Vagina (tissue), 2 donors: ENCODE measurements around the gene NT5E. TPM values are rescaled to one million over a fixed set of nuclear protein-coding genes. Genes with fewer than 3 reads are reported as not detected.

ENCODE experiments used
- DNase-seq, 2 donors: peaks; one replicate each; pipeline ENCODE4 v3.0.0-alpha.2; 2017; ENCODE audit errors: extremely low spot score in 2 of 2
- H3K27ac ChIP-seq: fragments of 200-600 bp; sonication (generic); one replicate; pipeline ENCODE4 v1.5.1; 2019
- H3K27me3 ChIP-seq: fragments of 200-600 bp; sonication (generic); one replicate; pipeline ENCODE4 v1.5.1; 2019
- H3K36me3 ChIP-seq, 2 donors: fragments of 200-600 bp; sonication (generic); one replicate each; pipeline ENCODE4 v1.5.1; 2017 to 2019
- H3K4me1 ChIP-seq: fragments of 200-600 bp; sonication (generic); one replicate; pipeline ENCODE4 v1.5.1; 2019
- H3K4me3 ChIP-seq, 2 donors: fragments of 200-600 bp; sonication (generic); 1 replicate in 1 of 2; 2 replicates in 1 of 2; pipeline ENCODE4 v1.5.1; 2016 to 2019
- H3K9me3 ChIP-seq: fragments of 200-600 bp; sonication (generic); one replicate; pipeline ENCODE4 v1.5.1; 2019
- CTCF ChIP-seq, 3 experiments: fragments of 450-650 bp in 2 of 3; fragments of 200-600 bp in 1 of 3; sonication (generic) in 1 of 3; IDR thresholded peaks; one replicate each; pipeline ENCODE4 v1.5.1; 2017 to 2019; ENCODE audit warnings: antibody characterized with exemption in 3 of 3, mild to moderate bottlenecking in 2 of 3, moderate library complexity in 2 of 3
- POLR2A ChIP-seq, 2 donors: fragments of 450-650 bp; IDR thresholded peaks; one replicate each; pipeline ENCODE4 v1.6.1; 2017; ENCODE audit warnings: antibody characterized with exemption in 2 of 2, mild to moderate bottlenecking in 2 of 2, moderate library complexity in 2 of 2
- POLR2AphosphoS5 ChIP-seq, 2 donors: sonication (generic); formaldehyde crosslinking; IDR thresholded peaks; one replicate each; pipeline ENCODE4 v1.9.0; 2017; ENCODE audit warnings: antibody characterized with exemption in 2 of 2, mild to moderate bottlenecking in 2 of 2, low read depth in 1 of 2; ENCODE audit not compliant: insufficient read depth in 1 of 2
- intact Hi-C: fragments of 100-400 bp; cut with DNase I; formaldehyde crosslinking; loops from one replicate; pipeline ENCODE4 v1.15.1; 2023
- total RNA-seq: library from RNA; depleted of rRNA; stranded (reverse); fragments of >200 nt; gene quantifications from one replicate; pipeline ENCODE4 v1.2.3, GENCODE V29; 2016

The NT5E gene
- total RNA-seq, 1 donor from 2014 or later, result 87.2 TPM

GRCh38 chr6:85490516-85491248 is 40.8 kb downstream of the NT5E start:
- no peaks in the 10 kb centered on the region for H3K36me3 ChIP-seq
- no peaks in the 10 kb centered on the region for H3K27me3 ChIP-seq
- no peak for TF ChIP-seq POLR2A (IDR thresholded peaks at IDR 0.05)
- no peak for TF ChIP-seq POLR2AphosphoS5 (IDR thresholded peaks at IDR 0.05; ENCODE audit: insufficient read depth in 1 of 2, low read depth in 1 of 2)
- no peak for TF ChIP-seq CTCF (IDR thresholded peaks at IDR 0.05)
- no peak overlapping the region for H3K4me3 ChIP-seq
- H3K9me3 ChIP-seq, result no peaks in the 10 kb centered on the region
- DNase-seq, result no peak
- H3K4me1 ChIP-seq, result no peaks in the 10 kb centered on the region
- intact Hi-C loops, result no loop called here
- H3K27ac ChIP-seq, result no peak overlapping the region

GRCh38 chr6:85493389-85493788 is 43.5 kb downstream of the NT5E start:
- no peaks in the 10 kb centered on the region for H3K4me1 ChIP-seq
- no peak overlapping the region for H3K27ac ChIP-seq
- no peaks in the 10 kb centered on the region for H3K9me3 ChIP-seq
- no peaks in the 10 kb centered on the region for H3K36me3 ChIP-seq
- no peak for DNase-seq
- H3K27me3 ChIP-seq, result no peaks in the 10 kb centered on the region
- H3K4me3 ChIP-seq, result no peak overlapping the region
- TF ChIP-seq CTCF (IDR thresholded peaks at IDR 0.05) (no peak), POLR2AphosphoS5 (IDR thresholded peaks at IDR 0.05; ENCODE audit: insufficient read depth in 1 of 2, low read depth in 1 of 2) (no peak), POLR2A (IDR thresholded peaks at IDR 0.05) (no peak)
- intact Hi-C loops, result no loop called here

GRCh38 chr6:85494547-85495536 is 45.0 kb downstream of the NT5E start:
- Histone ChIP-seq H3K4me3 (no peak overlapping the region), H3K27ac (no peak overlapping the region), H3K36me3 (no peaks in the 10 kb centered on the region), H3K9me3 (no peaks in the 10 kb centered on the region), H3K4me1 (no peaks in the 10 kb centered on the region), H3K27me3 (no peaks in the 10 kb centered on the region)
- intact Hi-C loops, result no loop called here
- DNase-seq, result no peak
- TF ChIP-seq CTCF (IDR thresholded peaks at IDR 0.05) (no peak), POLR2A (IDR thresholded peaks at IDR 0.05) (no peak), POLR2AphosphoS5 (IDR thresholded peaks at IDR 0.05; ENCODE audit: insufficient read depth in 1 of 2, low read depth in 1 of 2) (no peak)

GRCh38 chr6:85496009-85496579 is 46.2 kb downstream of the NT5E start:
- intact Hi-C loops, result no loop called here
- no peak overlapping the region for H3K4me3 ChIP-seq

More at GRCh38 chr6:85496009-85496579, 46.2 kb downstream of the NT5E start:
- no peaks in the 10 kb centered on the region for H3K9me3 ChIP-seq
- no peaks in the 10 kb centered on the region for H3K4me1 ChIP-seq
- TF ChIP-seq CTCF (IDR thresholded peaks at IDR 0.05) (no peak), POLR2AphosphoS5 (IDR thresholded peaks at IDR 0.05; ENCODE audit: insufficient read depth in 1 of 2, low read depth in 1 of 2) (no peak), POLR2A (IDR thresholded peaks at IDR 0.05) (no peak)
- no peak for DNase-seq
- no peaks in the 10 kb centered on the region for H3K27me3 ChIP-seq
- no peaks in the 10 kb centered on the region for H3K36me3 ChIP-seq
- no peak overlapping the region for H3K27ac ChIP-seq
